GM12872 (cell line): ENCODE measurements around the gene PTGER1.

ENCODE experiments used
- TF ChIP-seq, protein P1 (sequence below): IDR thresholded peaks from 3 replicates; pipeline ENCODE4 v1.5.1; 2011; ENCODE audit warnings: low read depth, mild to moderate bottlenecking, low read length, moderate library complexity; ENCODE audit not compliant: insufficient read depth

The PTGER1 gene

GRCh38 chr19:14476673-14477401 lies 1.7 kb upstream of the PTGER1 start:
- TF ChIP-seq, protein P1, sequence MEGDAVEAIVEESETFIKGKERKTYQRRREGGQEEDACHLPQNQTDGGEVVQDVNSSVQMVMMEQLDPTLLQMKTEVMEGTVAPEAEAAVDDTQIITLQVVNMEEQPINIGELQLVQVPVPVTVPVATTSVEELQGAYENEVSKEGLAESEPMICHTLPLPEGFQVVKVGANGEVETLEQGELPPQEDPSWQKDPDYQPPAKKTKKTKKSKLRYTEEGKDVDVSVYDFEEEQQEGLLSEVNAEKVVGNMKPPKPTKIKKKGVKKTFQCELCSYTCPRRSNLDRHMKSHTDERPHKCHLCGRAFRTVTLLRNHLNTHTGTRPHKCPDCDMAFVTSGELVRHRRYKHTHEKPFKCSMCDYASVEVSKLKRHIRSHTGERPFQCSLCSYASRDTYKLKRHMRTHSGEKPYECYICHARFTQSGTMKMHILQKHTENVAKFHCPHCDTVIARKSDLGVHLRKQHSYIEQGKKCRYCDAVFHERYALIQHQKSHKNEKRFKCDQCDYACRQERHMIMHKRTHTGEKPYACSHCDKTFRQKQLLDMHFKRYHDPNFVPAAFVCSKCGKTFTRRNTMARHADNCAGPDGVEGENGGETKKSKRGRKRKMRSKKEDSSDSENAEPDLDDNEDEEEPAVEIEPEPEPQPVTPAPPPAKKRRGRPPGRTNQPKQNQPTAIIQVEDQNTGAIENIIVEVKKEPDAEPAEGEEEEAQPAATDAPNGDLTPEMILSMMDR, result no peak

- TF ChIP-seq, protein P1, result no peak
Observed at GRCh38 chr19:14476327-14476672, 1.1 kb upstream of the PTGER1 start.

- TF ChIP-seq, protein P1, result no peak
Observed at GRCh38 chr19:14474827-14475226, 327 bp downstream of the PTGER1 start.

DNA sequence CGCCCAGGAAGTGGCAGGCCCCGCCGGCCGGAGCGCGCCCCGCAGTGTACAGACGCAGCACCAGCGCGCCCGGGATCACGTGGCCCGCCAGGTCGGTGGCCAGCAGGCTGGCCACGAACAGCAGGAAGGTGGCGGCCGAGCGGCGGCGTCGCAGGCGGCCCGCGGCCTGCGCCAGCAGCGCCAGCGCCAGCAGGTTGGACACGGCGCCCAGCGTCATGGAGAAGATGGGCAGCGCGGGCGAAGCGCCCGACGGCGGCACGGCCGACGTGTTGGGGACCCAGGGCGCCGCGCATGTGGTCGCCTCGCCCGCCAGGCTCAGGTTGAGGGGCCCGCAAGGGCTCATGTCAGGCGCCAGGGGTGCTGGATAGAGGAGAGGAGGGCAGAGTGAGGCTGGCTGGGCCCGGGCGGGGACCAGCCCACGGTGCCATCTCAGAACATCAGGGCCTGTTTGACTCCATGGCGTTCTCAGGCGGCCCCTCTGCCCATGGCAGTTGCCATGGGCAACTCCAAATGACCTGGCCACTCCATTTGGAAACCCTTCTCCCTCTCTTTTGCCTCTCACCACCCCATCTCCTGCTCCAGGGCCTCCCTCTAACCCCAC lies 1.1 kb downstream of the PTGER1 start:
- TF ChIP-seq, protein P1, result no peak

GRCh38 chr19:14473073-14473977 lies 1.8 kb downstream of the PTGER1 start:
- TF ChIP-seq, protein P1, result peak; percentile 21; the same call in 1 of the 3 replicates

DNA sequence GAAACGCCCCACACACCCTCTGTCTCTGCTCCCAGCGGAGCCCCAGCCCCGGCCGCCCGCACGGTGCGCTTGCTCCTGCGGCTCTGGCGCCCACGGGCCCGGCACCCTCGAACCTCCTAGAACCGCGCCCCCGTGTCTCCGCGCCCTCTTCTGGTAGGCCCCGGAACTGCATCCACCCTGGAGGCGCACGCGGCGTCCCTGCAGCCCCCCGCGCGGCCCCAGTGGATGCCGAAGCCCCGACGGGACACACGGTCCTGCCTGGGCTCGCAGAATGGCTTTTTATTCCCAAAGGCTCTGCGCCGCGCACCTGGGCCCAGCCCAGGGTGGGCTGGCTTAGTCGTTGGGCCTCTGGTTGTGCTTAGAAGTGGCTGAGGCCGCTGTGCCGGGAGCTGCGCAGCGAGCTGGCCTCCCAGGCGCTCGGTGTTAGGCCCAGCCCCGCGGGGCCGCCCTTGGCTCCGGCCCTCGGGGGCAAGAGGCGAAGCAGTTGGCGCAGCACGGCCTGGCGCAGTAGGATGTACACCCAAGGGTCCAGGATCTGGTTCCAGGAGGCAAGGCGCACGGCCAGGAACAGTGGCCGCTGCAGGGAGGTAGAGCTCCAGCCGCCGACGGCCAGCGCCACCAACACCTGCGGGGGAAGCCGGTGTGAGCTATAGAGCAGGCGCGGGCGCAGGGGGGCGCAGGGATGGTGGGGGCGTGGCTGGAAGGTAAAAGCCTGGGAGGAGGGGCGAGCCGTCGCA lies 2.8 kb downstream of the PTGER1 start:
- TF ChIP-seq, protein P1, result peak; percentile 89
